Panc1 (cell line): ENCODE data around the gene ZNF879. TPM values are rescaled to one million over a fixed set of nuclear protein-coding genes. Genes with fewer than 3 reads are reported as not detected.

ENCODE experiments used
- ATAC-seq: fragments of 200-7000 bp; cut with Tn5 transposase; 2 replicates; pipeline ENCODE4 v1.9.1; 2020; ENCODE audit warnings: mild to moderate bottlenecking, moderate library complexity
- BruUV-seq: library from RNA; stranded (reverse); fragments of 400-500 nt; replicated peaks from 2 replicates; lab custom pipeline; 2021; lab: Mats Ljungman, UMichigan
- CTCF ChIA-PET: fragments of 300-600 bp; sonication (Branson Sonifier 250); formaldehyde crosslinking; loops from one replicate; lab custom pipeline; 2022; ENCODE audit warnings: antibody characterized with exemption; lab: Charles Lee
- POLR2A ChIA-PET: fragments of 300-600 bp; sonication (Branson Sonifier 250); formaldehyde crosslinking; loops from one replicate; lab custom pipeline; 2022; ENCODE audit warnings: antibody characterized with exemption; lab: Charles Lee
- DNase-seq: peaks from one replicate; pipeline ENCODE4 v3.0.0-alpha.2; 2010; ENCODE audit warnings: low read depth, low spot score
- H3K27ac ChIP-seq: 2 replicates; pipeline ENCODE4 v1.5.1; 2011; ENCODE audit warnings: mild to moderate bottlenecking, low read length, inconsistent platforms
- H3K27me3 ChIP-seq: fragments of 200-500 bp; sonication (Bioruptor generic); 2 replicates; pipeline ENCODE4 v1.6.0; 2014; ENCODE audit warnings: low read length, inconsistent platforms; ENCODE audit not compliant: control insufficient read depth, insufficient read depth
- H3K36me3 ChIP-seq: fragments of 200-500 bp; sonication (Bioruptor generic); 2 replicates; pipeline ENCODE4 v1.5.1; 2014; ENCODE audit warnings: inconsistent platforms, mild to moderate bottlenecking, low read length, moderate library complexity; ENCODE audit not compliant: control insufficient read depth, insufficient read depth
- H3K4me1 ChIP-seq: 2 replicates; pipeline ENCODE4 v1.5.1; 2011; ENCODE audit warnings: inconsistent platforms, mild to moderate bottlenecking, low read length, moderate library complexity; ENCODE audit not compliant: control insufficient read depth, insufficient read depth
- H3K4me3 ChIP-seq, 2 experiments: 2 replicates each; pipeline ENCODE4 v1.5.1; 2011 to 2012; ENCODE audit warnings: low read depth in 2 of 2, low read length in 2 of 2, mild to moderate bottlenecking in 2 of 2, inconsistent platforms in 1 of 2, moderate library complexity in 1 of 2
- H3K9me3 ChIP-seq: fragments of 200-500 bp; sonication (Bioruptor generic); 2 replicates; pipeline ENCODE4 v1.5.1; 2014; ENCODE audit warnings: low read depth, mild to moderate bottlenecking, inconsistent platforms, low read length, moderate library complexity; ENCODE audit not compliant: control insufficient read depth, insufficient read depth
- POLR2AphosphoS5 ChIP-seq: IDR thresholded peaks from 2 replicates; pipeline ENCODE4 v1.6.1; 2012; ENCODE audit warnings: mild to moderate bottlenecking, low read depth, low read length, moderate library complexity
- SIN3A ChIP-seq: IDR thresholded peaks from 2 replicates; pipeline ENCODE4 v1.6.1; 2012; ENCODE audit warnings: low read depth, mild to moderate bottlenecking, low read length, moderate library complexity, borderline replicate concordance; ENCODE audit not compliant: insufficient read depth
- TCF7L2 ChIP-seq: IDR thresholded peaks from 2 replicates; pipeline ENCODE4 v1.6.1; 2011; ENCODE audit warnings: mild to moderate bottlenecking, low read depth, low read length, inconsistent platforms
- in situ Hi-C: cut with HindIII; loops from 2 replicates; pipeline ENCODE4 v1.10.0; 2016; ENCODE audit warnings: low sequenced_read_pairs, low pct_unique_long_range_greater_than_20kb
- intact Hi-C: fragments of 100-400 bp; cut with micrococcal nuclease; formaldehyde crosslinking; loops from one replicate; pipeline ENCODE4 v1.10.0; 2022; ENCODE audit not compliant: unreplicated experiment
- total RNA-seq: library from RNA; stranded (reverse); gene quantifications from one replicate; pipeline ENCODE4 v1.2.1, GENCODE V29; 2021; ENCODE audit not compliant: unreplicated experiment
- TF ChIP-seq, protein P1 (sequence below): fragments of 450-650 bp; IDR thresholded peaks from 2 replicates; pipeline ENCODE4 v1.5.1; 2017; ENCODE audit warnings: mild to moderate bottlenecking
- TF ChIP-seq, protein P2 (sequence below), 2 experiments: IDR thresholded peaks; 2 replicates each; pipeline ENCODE4 v1.6.1; 2011 to 2012; ENCODE audit warnings: low read depth in 2 of 2, control low read depth in 1 of 2, low read length in 1 of 2, mild to moderate bottlenecking in 1 of 2, moderate library complexity in 1 of 2; ENCODE audit not compliant: insufficient read depth in 1 of 2

ZNF879 gene
- total RNA-seq, 1 experiment from 2014 or later: 5.9 TPM

DNA sequence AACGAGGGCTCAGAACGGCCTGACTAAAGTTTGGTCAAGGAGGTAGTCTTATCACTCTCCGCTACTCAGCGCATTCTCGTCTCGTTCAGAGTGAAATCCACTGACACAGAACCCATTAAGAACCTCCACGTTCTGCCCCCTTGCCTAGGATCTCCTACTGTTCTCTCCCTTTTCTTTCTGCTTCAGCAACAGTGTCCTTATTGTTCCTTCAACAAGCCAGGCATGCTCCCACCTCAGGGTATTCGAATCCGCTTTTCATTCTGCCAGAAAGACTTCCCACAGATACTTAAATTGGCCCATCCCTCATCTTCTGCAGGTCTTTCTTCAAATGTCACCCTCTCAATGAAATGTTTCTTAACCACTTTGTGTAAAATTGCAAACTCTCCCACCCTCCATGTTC lies 32.2 kb downstream of the ZNF879 start:
- H3K36me3 ChIP-seq: no peaks in the 10 kb centered on the region
- H3K4me1 ChIP-seq: no peaks in the 10 kb centered on the region
- no TSS peak for BruUV-seq
- DNase-seq (no peak), ATAC-seq (no peak)
- peaks cover 10% of the 10 kb centered on the region; the same call in 1 of the 2 replicates for H3K9me3 ChIP-seq
- H3K4me3 ChIP-seq: no peak overlapping the region
- H3K27me3 ChIP-seq: no peaks in the 10 kb centered on the region
- in situ Hi-C loops: no loop called here
- TF ChIP-seq, protein P1, sequence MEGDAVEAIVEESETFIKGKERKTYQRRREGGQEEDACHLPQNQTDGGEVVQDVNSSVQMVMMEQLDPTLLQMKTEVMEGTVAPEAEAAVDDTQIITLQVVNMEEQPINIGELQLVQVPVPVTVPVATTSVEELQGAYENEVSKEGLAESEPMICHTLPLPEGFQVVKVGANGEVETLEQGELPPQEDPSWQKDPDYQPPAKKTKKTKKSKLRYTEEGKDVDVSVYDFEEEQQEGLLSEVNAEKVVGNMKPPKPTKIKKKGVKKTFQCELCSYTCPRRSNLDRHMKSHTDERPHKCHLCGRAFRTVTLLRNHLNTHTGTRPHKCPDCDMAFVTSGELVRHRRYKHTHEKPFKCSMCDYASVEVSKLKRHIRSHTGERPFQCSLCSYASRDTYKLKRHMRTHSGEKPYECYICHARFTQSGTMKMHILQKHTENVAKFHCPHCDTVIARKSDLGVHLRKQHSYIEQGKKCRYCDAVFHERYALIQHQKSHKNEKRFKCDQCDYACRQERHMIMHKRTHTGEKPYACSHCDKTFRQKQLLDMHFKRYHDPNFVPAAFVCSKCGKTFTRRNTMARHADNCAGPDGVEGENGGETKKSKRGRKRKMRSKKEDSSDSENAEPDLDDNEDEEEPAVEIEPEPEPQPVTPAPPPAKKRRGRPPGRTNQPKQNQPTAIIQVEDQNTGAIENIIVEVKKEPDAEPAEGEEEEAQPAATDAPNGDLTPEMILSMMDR: no peak
- TF ChIP-seq TCF7L2 (no peak), POLR2AphosphoS5 (no peak), SIN3A (no peak)
- TF ChIP-seq, protein P2, sequence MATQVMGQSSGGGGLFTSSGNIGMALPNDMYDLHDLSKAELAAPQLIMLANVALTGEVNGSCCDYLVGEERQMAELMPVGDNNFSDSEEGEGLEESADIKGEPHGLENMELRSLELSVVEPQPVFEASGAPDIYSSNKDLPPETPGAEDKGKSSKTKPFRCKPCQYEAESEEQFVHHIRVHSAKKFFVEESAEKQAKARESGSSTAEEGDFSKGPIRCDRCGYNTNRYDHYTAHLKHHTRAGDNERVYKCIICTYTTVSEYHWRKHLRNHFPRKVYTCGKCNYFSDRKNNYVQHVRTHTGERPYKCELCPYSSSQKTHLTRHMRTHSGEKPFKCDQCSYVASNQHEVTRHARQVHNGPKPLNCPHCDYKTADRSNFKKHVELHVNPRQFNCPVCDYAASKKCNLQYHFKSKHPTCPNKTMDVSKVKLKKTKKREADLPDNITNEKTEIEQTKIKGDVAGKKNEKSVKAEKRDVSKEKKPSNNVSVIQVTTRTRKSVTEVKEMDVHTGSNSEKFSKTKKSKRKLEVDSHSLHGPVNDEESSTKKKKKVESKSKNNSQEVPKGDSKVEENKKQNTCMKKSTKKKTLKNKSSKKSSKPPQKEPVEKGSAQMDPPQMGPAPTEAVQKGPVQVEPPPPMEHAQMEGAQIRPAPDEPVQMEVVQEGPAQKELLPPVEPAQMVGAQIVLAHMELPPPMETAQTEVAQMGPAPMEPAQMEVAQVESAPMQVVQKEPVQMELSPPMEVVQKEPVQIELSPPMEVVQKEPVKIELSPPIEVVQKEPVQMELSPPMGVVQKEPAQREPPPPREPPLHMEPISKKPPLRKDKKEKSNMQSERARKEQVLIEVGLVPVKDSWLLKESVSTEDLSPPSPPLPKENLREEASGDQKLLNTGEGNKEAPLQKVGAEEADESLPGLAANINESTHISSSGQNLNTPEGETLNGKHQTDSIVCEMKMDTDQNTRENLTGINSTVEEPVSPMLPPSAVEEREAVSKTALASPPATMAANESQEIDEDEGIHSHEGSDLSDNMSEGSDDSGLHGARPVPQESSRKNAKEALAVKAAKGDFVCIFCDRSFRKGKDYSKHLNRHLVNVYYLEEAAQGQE (IDR thresholded peaks at IDR 0.05; ENCODE audit: insufficient read depth in 1 of 2, low read depth in 2 of 2, low read length in 1 of 2): no peak
- ChIA-PET POLR2A (interaction anchor here (0.6 kb wide), 1 partner anchor 18 kb away, joined by 4 read pairs; no protein-coding TSS in a partner anchor), CTCF (no interaction called here)
- no peak overlapping the region for H3K27ac ChIP-seq
- intact Hi-C loops: no loop called here

DNA sequence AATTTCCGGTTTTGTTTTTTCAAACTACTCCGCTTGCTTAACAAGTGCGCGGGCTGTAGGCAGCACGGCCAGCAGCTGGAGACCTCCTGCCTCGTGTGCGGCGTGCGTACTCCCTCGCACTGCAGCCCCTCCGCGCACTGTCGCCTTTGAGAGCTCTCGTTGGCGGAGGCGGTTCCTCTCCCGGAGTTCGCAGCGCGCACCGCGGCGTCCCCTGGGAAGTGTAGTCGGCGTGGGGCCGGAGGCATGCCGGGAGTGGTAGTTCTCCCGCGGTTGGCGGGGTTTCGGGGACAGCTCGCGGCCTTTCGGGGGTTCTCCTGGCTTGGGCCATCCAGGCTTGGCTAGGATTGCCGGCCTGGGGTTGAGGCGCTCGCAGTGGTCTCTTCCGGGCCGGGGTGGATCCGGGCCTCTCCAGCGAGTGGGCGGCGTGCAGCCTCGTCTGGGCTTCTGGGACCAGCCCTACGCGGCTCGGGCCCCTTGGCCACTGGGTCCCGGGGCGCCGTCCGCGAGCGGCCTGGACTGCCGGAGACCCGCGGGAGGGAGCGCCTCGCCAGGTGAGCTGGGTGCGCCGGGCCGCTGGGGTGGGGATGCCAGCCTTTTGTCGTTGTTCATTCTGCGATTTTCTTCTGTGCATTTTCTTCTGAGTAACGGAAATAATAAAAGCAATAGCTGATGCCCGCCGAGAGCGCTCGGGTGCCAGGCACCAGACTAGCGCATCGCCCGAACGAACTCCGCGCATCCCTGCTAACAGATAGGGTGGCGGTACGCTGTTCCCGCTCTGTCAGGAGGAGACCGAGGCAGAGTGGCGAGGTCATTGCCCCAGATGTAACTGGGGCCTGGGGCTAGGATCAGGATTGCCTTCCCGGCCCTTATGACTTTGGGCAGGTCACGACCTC lies 36.8 kb downstream of the ZNF879 start, which contains the start of gene ZNF354C:
Gene ZNF354C, plus strand, starts transcription at position 258 of the 893 bp plus-strand sequence. CDS start 1,696 bp downstream, outside the sequence.
- H3K36me3 ChIP-seq: no peaks in the 10 kb centered on the region
- TF ChIP-seq, protein P2 (IDR thresholded peaks at IDR 0.05; ENCODE audit: insufficient read depth in 1 of 2, low read depth in 2 of 2, low read length in 1 of 2): no peak
- TF ChIP-seq SIN3A: 0 out of 2 replicates have a peak, but pooled peaks have one; percentile 16
- peak; percentile 57; the same call in 1 of the 2 replicates for TF ChIP-seq POLR2AphosphoS5
- TF ChIP-seq, protein P1: no peak
- TF ChIP-seq TCF7L2: no peak
- peaks cover 22% of the 10 kb centered on the region; the same call in 1 of the 2 replicates for H3K9me3 ChIP-seq
- H3K4me1 ChIP-seq: no peaks in the 10 kb centered on the region
- ATAC-seq (peak; percentile 96), DNase-seq (no peak)
- in situ Hi-C loops (no loop called here), intact Hi-C loops (no loop called here)
- no peaks in the 10 kb centered on the region for H3K27me3 ChIP-seq
- POLR2A ChIA-PET: no interaction called here
- H3K4me3 ChIP-seq: peak within 1 kb of the TSS; percentile 51 to 58
- peak within 1 kb of the TSS; percentile 18 for H3K27ac ChIP-seq
- BruUV-seq: no TSS peak
- CTCF ChIA-PET: no interaction called here
